Uterus (tissue), 2 donors: ENCODE data around the gene OLFML2A.

Experiments
- POLR2A ChIP-seq, 2 donors: fragments of 450-650 bp; IDR thresholded peaks; one replicate each; pipeline ENCODE4 v1.6.1; 2016; ENCODE audit warnings: antibody characterized with exemption in 2 of 2, mild to moderate bottlenecking in 1 of 2, moderate library complexity in 1 of 2
- TF ChIP-seq, protein P1 (sequence below), 4 experiments: fragments of 200-600 bp in 2 of 4; fragments of 450-650 bp in 2 of 4; sonication (generic) in 2 of 4; IDR thresholded peaks; one replicate each; pipeline ENCODE4 v1.5.1; 2016 to 2019; ENCODE audit warnings: antibody characterized with exemption in 4 of 4, mild to moderate bottlenecking in 2 of 4, moderate library complexity in 1 of 4

DNA sequence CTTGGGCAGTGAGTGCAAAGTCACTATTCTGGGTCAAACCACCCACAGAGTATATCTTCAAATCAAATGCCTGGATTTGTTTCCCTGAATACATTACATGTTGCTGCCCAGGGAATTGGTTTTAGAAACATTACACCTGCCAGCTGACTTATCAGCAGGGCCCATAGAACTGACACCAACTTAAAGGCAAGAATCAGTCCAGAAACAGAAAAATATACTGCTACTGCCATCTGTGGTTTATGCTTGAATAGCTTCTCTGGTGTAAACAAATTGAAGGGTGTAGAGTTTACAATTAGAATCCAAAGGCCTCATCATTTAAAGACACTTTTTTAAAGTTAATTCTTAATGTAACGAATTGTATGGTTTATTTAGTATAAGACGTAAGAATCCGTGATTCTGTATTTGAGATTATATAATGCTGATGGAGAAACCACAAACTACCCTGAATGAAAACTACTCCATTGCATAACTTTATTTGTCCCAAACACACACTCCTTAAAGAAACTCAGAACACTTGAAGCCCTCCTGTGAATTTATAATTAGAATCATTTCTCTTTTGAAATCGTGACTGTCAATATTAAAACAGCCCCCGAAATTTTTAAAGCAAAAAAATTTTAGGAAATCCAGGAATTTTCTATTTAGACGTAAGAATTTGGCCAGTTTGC lies 12.0 kb upstream of the OLFML2A start:
- TF ChIP-seq, protein P1, sequence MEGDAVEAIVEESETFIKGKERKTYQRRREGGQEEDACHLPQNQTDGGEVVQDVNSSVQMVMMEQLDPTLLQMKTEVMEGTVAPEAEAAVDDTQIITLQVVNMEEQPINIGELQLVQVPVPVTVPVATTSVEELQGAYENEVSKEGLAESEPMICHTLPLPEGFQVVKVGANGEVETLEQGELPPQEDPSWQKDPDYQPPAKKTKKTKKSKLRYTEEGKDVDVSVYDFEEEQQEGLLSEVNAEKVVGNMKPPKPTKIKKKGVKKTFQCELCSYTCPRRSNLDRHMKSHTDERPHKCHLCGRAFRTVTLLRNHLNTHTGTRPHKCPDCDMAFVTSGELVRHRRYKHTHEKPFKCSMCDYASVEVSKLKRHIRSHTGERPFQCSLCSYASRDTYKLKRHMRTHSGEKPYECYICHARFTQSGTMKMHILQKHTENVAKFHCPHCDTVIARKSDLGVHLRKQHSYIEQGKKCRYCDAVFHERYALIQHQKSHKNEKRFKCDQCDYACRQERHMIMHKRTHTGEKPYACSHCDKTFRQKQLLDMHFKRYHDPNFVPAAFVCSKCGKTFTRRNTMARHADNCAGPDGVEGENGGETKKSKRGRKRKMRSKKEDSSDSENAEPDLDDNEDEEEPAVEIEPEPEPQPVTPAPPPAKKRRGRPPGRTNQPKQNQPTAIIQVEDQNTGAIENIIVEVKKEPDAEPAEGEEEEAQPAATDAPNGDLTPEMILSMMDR (IDR thresholded peaks at IDR 0.05) = no peak
- TF ChIP-seq POLR2A (IDR thresholded peaks at IDR 0.05) = no peak
